Activated CD8-positive, alpha-beta T cell treated with anti-CD3 and anti-CD28 coated beads for 36 hours (primary cell): ENCODE measurements around the gene NEDD4. TPM values are rescaled to one million over a fixed set of nuclear protein-coding genes. Genes with fewer than 3 reads are reported as not detected.
A peak's percentile ranks its signal among the peaks of the same experiment; 100 is the strongest.

ENCODE experiments used
- ATAC-seq: fragments of 200-7000 bp; cut with Tn5 transposase; one replicate; pipeline ENCODE4 v1.10.0; 2021; ENCODE audit warnings: mild to moderate bottlenecking, moderate library complexity
- CTCF ChIA-PET: fragments of 350-600 bp; sonication (Branson Sonifier 250); formaldehyde crosslinking; loops from one replicate; lab custom pipeline; 2021; ENCODE audit warnings: antibody characterized with exemption; lab: Charles Lee
- POLR2A ChIA-PET: fragments of 350-600 bp; sonication (Branson Sonifier 250); formaldehyde crosslinking; loops from one replicate; lab custom pipeline; 2021; ENCODE audit warnings: antibody characterized with exemption; lab: Charles Lee
- DNase-seq: peaks from one replicate; pipeline ENCODE4 v3.0.0-alpha.2; 2020
- H3K27ac Mint-ChIP-seq: one replicate; pipeline ENCODE4 v1.8.0; 2021; ENCODE audit warnings: mild to moderate bottlenecking, mixed read lengths
- H3K27me3 Mint-ChIP-seq: one replicate; pipeline ENCODE4 v1.8.0; 2021; ENCODE audit warnings: mixed read lengths
- H3K36me3 Mint-ChIP-seq: one replicate; pipeline ENCODE4 v1.8.0; 2021; ENCODE audit warnings: low read depth, mixed read lengths
- H3K4me1 Mint-ChIP-seq: one replicate; pipeline ENCODE4 v1.8.0; 2021; ENCODE audit warnings: low read depth, mixed read lengths
- H3K4me3 Mint-ChIP-seq: one replicate; pipeline ENCODE4 v1.8.0; 2021; ENCODE audit warnings: mild to moderate bottlenecking, moderate library complexity, mixed read lengths
- H3K9me3 Mint-ChIP-seq: one replicate; pipeline ENCODE4 v1.8.0; 2021; ENCODE audit warnings: mixed read lengths
- CTCF ChIP-seq: fragments of 200-600 bp; IDR thresholded peaks from one replicate; pipeline ENCODE4 v1.8.0; 2022; ENCODE audit warnings: antibody characterized with exemption, mild to moderate bottlenecking
- intact Hi-C: fragments of 100-400 bp; cut with micrococcal nuclease; formaldehyde crosslinking; loops from one replicate; pipeline ENCODE4 v1.10.0; 2022
- total RNA-seq, 2 experiments: library from RNA; stranded (reverse); gene quantifications; one replicate each; pipeline ENCODE4 v1.2.3, GENCODE V29; 2021

Gene NEDD4
- total RNA-seq, 2 experiments from 2014 or later = 10.4 to 11.8 TPM

GRCh38 chr15:56038707-56039106 lies 45.3 kb upstream of the NEDD4 start:
- DNase-seq = peak; percentile 9
- Mint-ChIP-seq H3K9me3 (peaks cover 17% of the 10 kb centered on the region), H3K27ac (peak overlapping the region; percentile 85), H3K4me1 (peaks cover 58% of the 10 kb centered on the region), H3K4me3 (no peak overlapping the region), H3K36me3 (peaks cover 29% of the 10 kb centered on the region), H3K27me3 (no peaks in the 10 kb centered on the region)
- CTCF ChIA-PET = interaction anchor here (1.0 to 1.7 kb wide), 3 partner anchors 9 to 50 kb away, joined by 3 to 4 read pairs (median 4); no protein-coding TSS in a partner anchor
- ATAC-seq = no peak
- intact Hi-C loops = no loop called here
- POLR2A ChIA-PET = interaction anchor here (1.1 kb wide), 1 partner anchor 18 kb away, joined by 3 read pairs; no protein-coding TSS in a partner anchor
- no peak for TF ChIP-seq CTCF

GRCh38 chr15:56038015-56038414 lies 44.6 kb upstream of the NEDD4 start:
- intact Hi-C loops = no loop called here
- POLR2A ChIA-PET = no interaction called here
- peak overlapping the region; percentile 85 for H3K27ac Mint-ChIP-seq

GRCh38 chr15:56036546-56037067 lies 43.2 kb upstream of the NEDD4 start:
- intact Hi-C loops = no loop called here
- POLR2A ChIA-PET = no interaction called here
- peaks cover 19% of the 10 kb centered on the region for H3K36me3 Mint-ChIP-seq
- CTCF ChIA-PET = interaction anchor here (0.6 kb wide), 1 partner anchor 118 kb away, joined by 3 read pairs; no protein-coding TSS in a partner anchor
- H3K27ac Mint-ChIP-seq = peak overlapping the region; percentile 44
- ATAC-seq (no peak), DNase-seq (no peak)
- peaks cover 38% of the 10 kb centered on the region for H3K4me1 Mint-ChIP-seq
- TF ChIP-seq CTCF = no peak
- peaks cover 10% of the 10 kb centered on the region for H3K9me3 Mint-ChIP-seq
- no peaks in the 10 kb centered on the region for H3K27me3 Mint-ChIP-seq
- H3K4me3 Mint-ChIP-seq = no peak overlapping the region

More at GRCh38 chr15:56038015-56038414, 44.6 kb upstream of the NEDD4 start:
- Mint-ChIP-seq H3K9me3 (peaks cover 13% of the 10 kb centered on the region), H3K27me3 (no peaks in the 10 kb centered on the region), H3K36me3 (peaks cover 25% of the 10 kb centered on the region), H3K4me3 (no peak overlapping the region), H3K4me1 (peaks cover 51% of the 10 kb centered on the region)
- no peak for TF ChIP-seq CTCF
- ATAC-seq (peak; percentile 62), DNase-seq (peak; percentile 46)
- CTCF ChIA-PET = interaction anchor here (1.2 to 1.7 kb wide), 4 partner anchors 9 to 49 kb away, joined by 3 to 4 read pairs (median 4); no protein-coding TSS in a partner anchor

DNA sequence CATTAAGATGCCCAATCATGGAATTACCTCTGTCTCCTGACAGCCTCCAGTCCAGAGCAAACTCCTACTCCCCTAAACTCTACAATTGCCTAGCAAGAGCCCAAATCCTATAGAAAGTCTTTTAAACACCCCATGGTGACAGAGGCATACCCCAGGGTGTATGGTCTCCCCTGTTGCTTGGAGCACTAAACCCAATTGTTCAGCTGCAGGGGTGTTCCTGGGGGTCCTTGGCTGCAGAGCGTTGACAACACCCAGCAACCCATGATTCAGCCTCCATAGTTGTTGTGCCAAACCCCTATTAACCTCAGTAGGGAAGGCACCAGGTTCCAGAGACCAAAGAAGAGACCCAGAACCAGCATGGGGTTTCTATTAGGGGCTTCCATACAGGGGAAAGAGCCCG lies 41.8 kb upstream of the NEDD4 start:
- Mint-ChIP-seq H3K9me3 (peaks cover 9% of the 10 kb centered on the region), H3K27me3 (no peaks in the 10 kb centered on the region), H3K4me1 (peaks cover 28% of the 10 kb centered on the region), H3K4me3 (no peak overlapping the region), H3K27ac (no peak overlapping the region), H3K36me3 (peaks cover 17% of the 10 kb centered on the region)
- ATAC-seq (no peak), DNase-seq (no peak)
- TF ChIP-seq CTCF = no peak
- ChIA-PET POLR2A (no interaction called here), CTCF (no interaction called here)
- intact Hi-C loops = no loop called here

DNA sequence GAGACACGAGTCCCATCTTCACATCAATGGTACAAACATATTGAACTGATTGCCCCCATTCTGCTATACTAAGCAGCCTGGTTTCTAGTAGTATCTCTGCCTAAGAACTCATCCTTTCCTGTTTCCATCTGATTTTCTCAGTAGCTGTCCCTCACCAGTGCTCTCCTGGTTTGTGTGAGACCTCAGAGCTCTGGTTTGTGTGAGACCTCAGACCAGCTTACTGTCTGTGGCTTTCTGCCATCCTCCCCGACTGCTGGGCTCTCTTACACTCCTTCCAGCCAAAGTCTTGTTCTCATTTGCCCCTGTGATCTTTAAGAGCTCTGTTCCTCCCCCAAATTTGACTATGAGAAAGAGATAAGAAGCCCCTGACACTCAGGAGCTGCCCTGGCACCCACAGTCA lies 41.1 kb upstream of the NEDD4 start:
- Mint-ChIP-seq H3K4me3 (no peak overlapping the region), H3K9me3 (peaks cover 9% of the 10 kb centered on the region), H3K4me1 (peaks cover 24% of the 10 kb centered on the region), H3K27ac (peak overlapping the region; percentile 39), H3K27me3 (no peaks in the 10 kb centered on the region), H3K36me3 (peaks cover 17% of the 10 kb centered on the region)
- DNase-seq (peak; percentile 28), ATAC-seq (peak; percentile 22)
- ChIA-PET POLR2A (no interaction called here), CTCF (no interaction called here)
- no peak for TF ChIP-seq CTCF
- intact Hi-C loops = no loop called here
